NB4 (cell line): Measurements from ENCODE around the gene PYURF.
"Not testable (repeated sequence)": the region's sequence is repeated elsewhere in the genome, so short reads cannot be mapped to it uniquely, and the experiment has no call there.

Source experiments
- DNase-seq: peaks from one replicate; pipeline ENCODE4 v3.0.0; 2010; ENCODE audit warnings: low read depth
- H3K4me3 ChIP-seq: one replicate; pipeline ENCODE4 v1.5.1; 2011; ENCODE audit warnings: mild to moderate bottlenecking, low read depth, low read length, moderate library complexity
- MAX ChIP-seq: IDR thresholded peaks from 2 replicates; pipeline ENCODE4 v1.6.1; 2011; ENCODE audit warnings: low read depth, low read length
- MYC ChIP-seq: IDR thresholded peaks from 2 replicates; pipeline ENCODE4 v1.6.1; 2011; ENCODE audit warnings: low read depth, low read length
- POLR2A ChIP-seq: IDR thresholded peaks from 2 replicates; pipeline ENCODE4 v1.6.1; 2011; ENCODE audit warnings: mild to moderate bottlenecking; ENCODE audit not compliant: insufficient read length; ENCODE audit errors: extremely low read depth
- TF ChIP-seq, protein P1 (sequence below): IDR thresholded peaks from one replicate; pipeline ENCODE4 v1.5.1; 2012; ENCODE audit warnings: low read depth, low read length

PYURF gene

GRCh38 chr4:88523325-88524129 lies at the start of gene PYURF:
Gene PYURF, minus strand, starts transcription at chr4:88523776. Its CDS starts 76 bp downstream, at chr4:88523700.
- TF ChIP-seq POLR2A, result peak; percentile 78
- TF ChIP-seq MAX, result peak; percentile 60
- TF ChIP-seq MYC, result peak; percentile 61
- TF ChIP-seq, protein P1, sequence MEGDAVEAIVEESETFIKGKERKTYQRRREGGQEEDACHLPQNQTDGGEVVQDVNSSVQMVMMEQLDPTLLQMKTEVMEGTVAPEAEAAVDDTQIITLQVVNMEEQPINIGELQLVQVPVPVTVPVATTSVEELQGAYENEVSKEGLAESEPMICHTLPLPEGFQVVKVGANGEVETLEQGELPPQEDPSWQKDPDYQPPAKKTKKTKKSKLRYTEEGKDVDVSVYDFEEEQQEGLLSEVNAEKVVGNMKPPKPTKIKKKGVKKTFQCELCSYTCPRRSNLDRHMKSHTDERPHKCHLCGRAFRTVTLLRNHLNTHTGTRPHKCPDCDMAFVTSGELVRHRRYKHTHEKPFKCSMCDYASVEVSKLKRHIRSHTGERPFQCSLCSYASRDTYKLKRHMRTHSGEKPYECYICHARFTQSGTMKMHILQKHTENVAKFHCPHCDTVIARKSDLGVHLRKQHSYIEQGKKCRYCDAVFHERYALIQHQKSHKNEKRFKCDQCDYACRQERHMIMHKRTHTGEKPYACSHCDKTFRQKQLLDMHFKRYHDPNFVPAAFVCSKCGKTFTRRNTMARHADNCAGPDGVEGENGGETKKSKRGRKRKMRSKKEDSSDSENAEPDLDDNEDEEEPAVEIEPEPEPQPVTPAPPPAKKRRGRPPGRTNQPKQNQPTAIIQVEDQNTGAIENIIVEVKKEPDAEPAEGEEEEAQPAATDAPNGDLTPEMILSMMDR, result no peak
- peak; percentile 95 for DNase-seq
- H3K4me3 ChIP-seq, result peak within 1 kb of the TSS; percentile 89

- DNase-seq, result no peak
- H3K4me3 ChIP-seq, result no peak overlapping the region
- TF ChIP-seq MAX (no peak), POLR2A (no peak)
Measured at GRCh38 chr4:88570001-88570400, 46.4 kb upstream of the PYURF start.

DNA sequence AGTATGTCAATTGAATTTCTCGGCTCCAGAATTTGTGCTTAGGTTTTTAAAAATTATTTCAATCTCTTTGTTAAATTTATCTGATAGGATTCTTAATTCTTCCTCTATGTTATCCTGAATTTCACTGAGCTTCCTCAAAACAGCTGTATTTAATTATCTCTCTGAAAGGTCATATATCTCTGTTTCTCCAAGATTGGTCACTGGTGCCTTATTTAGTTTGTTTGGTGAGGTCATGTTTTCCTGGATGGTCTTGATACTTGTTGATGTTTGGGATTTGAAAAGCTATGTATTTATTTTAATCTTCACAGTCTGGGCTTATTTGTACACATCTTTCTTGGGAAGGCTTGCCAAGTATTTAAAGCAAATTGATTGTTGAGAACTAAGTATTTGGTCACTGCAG lies 44.0 kb upstream of the PYURF start:
- no peak overlapping the region for H3K4me3 ChIP-seq
- TF ChIP-seq MAX (no peak), POLR2A (no peak)
- DNase-seq, result no peak

GRCh38 chr4:88549815-88550214 lies 26.2 kb upstream of the PYURF start:
- TF ChIP-seq, protein P1, result no peak
- TF ChIP-seq POLR2A, result no peak
- no peak for TF ChIP-seq MAX
- no peak for TF ChIP-seq MYC
- no peak overlapping the region for H3K4me3 ChIP-seq
- no peak for DNase-seq

- peak; percentile 59 for DNase-seq
- not testable (repeated sequence) for H3K4me3 ChIP-seq
- TF ChIP-seq, protein P1, result peak; percentile 48
Measured at GRCh38 chr4:88539322-88540068, 15.9 kb upstream of the PYURF start.

GRCh38 chr4:88537709-88538108 lies 14.1 kb upstream of the PYURF start:
- H3K4me3 ChIP-seq, result no peak overlapping the region
- TF ChIP-seq POLR2A (no peak), MYC (no peak)
- DNase-seq, result no peak

DNA sequence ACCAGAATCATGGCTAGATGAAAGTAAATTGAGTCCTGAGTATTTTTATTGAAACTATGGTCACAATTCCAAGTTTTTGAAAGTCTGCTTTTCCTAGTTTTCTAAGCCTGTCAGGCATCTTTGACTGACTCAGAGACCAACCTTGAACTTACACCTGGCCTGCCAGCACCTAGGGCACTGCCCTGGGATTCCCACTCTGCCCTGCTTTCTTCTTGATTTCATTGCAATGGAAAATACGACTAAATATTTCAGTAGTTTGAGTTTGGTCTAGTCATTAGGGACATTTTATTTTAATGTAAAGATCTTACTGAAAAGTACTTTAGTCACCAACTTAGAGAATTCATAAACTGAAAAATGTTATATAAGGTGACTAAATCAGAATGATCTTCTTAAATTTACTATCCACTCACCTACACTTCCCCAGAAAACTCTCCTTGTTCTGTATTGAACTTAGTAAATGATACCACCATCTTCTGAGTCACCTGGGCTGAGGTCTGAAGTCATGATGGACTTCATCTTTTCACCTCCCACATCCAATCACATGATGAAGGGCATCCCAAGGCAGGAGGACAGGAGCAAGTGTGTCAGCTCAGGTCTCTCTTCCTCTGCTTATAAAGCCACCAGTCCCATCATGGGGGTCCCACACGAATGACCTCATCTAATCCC lies 11.6 kb upstream of the PYURF start:
- TF ChIP-seq MYC (no peak), MAX (no peak), POLR2A (no peak)
- TF ChIP-seq, protein P1, result no peak
- no peak for DNase-seq
- no peak overlapping the region for H3K4me3 ChIP-seq
